ENCODE results near the gene TMEM123. TPM values are rescaled to one million over a fixed set of nuclear protein-coding genes. Genes with fewer than 3 reads are reported as not detected.

The TMEM123 gene
- total and polyA plus RNA-seq, 10 of the 15 experiments (the other 5 are each of a cell fraction or from before 2014, with no cell fraction given) = 35.1 to 667 (median 123) TPM

GRCh38 chr11:102405501-102405900 lies 47.1 kb downstream of the TMEM123 start (continued):
- TF ChIP-seq CUX1 (IDR thresholded peaks at IDR 0.05; ENCODE audit: insufficient replicate concordance, low read depth, low read length) = no peak
- no peak for TF ChIP-seq MEF2A (IDR thresholded peaks at IDR 0.05; ENCODE audit: insufficient read depth, low read depth, low read length)
- no peak for TF ChIP-seq ZNF687 (IDR thresholded peaks at IDR 0.05)
- TF ChIP-seq ASH2L (IDR thresholded peaks at IDR 0.05; ENCODE audit: borderline replicate concordance, low read depth) = no peak
- TF ChIP-seq MYC (IDR thresholded peaks at IDR 0.05; ENCODE audit: insufficient read depth, insufficient read length, insufficient replicate concordance, low read length, severe bottlenecking) = no peak
- no peak for TF ChIP-seq RBBP5 (conservative IDR thresholded peaks at IDR 0.05)

Data from GM12878 (cell line).